GM10248 (cell line): ENCODE measurements around the gene NUDT22.

Experiments used
- CTCF ChIA-PET: fragments of 300-600 bp; sonication (Branson Sonifier 250); formaldehyde crosslinking; extraction: SDS; loops from one replicate; lab custom pipeline; 2021; ENCODE audit warnings: antibody characterized with exemption; lab: Yijun Ruan, JAX
- POLR2A ChIA-PET: fragments of 350-650 bp; sonication (Branson Sonifier 250); formaldehyde crosslinking; extraction: SDS; loops from one replicate; lab custom pipeline; 2020; ENCODE audit warnings: antibody characterized with exemption; lab: Yijun Ruan, JAX
- DNase-seq: peaks from one replicate; pipeline ENCODE4 v3.0.0; 2012; ENCODE audit errors: extremely low spot score
- TF ChIP-seq, protein P1 (sequence below): IDR thresholded peaks from 2 replicates; pipeline ENCODE4 v1.5.1; 2012; ENCODE audit warnings: mild to moderate bottlenecking, low read depth; ENCODE audit errors: extremely low read depth, missing control alignments, control extremely low read depth

The NUDT22 gene

DNA sequence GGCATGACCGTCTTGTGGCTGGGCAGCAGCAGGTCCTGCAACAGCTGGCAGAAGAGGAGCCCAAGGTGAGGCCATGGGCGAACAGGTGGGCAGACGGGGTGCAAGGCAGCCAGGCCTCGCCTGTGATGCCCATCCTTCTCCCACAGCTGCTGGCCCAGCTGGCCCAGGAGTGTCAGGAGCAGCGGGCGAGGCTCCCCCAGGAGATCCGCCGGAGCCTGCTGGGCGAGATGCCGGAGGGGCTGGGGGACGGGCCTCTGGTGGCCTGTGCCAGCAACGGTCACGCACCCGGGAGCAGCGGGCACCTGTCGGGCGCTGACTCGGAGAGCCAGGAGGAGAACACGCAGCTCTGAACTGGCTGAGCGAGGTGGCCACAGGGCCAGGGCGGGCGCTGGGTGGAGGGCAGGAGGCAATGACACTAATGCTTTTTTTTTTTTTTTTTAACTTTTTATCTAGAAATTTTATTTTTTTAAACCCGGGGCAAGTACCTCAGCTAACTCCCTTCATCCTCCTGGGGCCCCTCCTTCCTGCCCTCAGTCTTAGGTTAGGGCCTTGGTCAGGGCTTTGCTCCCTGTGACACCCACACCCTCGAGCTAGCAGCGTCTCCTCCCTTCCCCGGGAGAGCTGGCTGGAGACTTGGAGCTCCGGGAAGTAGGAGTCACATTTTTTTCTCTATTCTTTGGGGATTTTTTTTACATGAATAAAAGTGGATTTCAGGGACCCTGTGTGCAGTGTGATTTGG is 41.3 kb downstream of the NUDT22 start:
- DNase-seq: no peak

DNA sequence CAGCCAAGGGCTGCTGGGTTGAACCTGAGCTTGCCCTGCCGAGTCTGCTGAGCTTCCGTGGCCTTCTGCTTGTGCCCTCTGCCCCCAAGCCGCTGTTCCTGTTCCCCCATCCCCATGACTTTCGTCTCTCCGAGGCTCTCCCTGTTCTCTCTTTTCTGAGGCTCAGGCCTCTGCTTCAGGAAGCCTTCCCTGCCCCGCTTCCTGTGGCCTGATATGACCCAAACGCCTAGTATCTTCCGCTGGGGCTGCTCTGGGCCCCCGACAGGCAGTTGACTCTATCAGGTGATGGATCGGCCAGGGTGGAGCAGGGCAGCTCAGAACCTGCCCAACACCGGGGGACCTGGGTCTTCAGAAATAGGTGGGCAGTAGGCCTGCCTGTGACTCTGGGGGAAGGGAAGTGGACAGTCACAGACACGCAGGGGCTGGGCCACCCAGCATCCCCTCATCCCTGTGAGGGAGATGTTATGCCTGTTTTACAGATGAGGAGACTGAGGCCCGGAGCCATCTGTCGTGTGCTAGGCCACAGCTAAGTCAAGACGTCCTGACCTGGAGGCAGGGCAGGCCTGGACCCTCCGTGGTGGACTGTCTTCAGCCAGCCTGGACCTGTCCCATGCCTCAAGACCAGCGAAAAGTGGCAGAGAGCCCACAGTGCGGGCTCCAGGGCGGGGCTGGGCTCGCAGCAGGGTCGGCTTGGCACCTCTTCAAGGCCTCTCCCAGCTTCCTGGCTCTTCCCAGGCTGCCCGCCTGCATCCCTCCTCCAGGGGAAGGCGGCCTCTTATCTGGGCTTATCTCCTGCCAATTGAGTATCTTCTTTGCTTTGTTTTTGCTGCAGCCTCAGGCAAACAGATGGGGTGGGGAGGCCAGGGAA is 42.2 kb downstream of the NUDT22 start:
- ChIA-PET POLR2A (interaction anchor here (0.6 to 2.2 kb wide), 9 partner anchors 9 to 83 kb away, joined by 3 to 8 read pairs (median 5); partner anchors contain the start of genes BAD, FERMT3 and FKBP2), CTCF (interaction anchor here (0.7 to 15.3 kb wide), 9 partner anchors 13 to 64 kb away, joined by 3 to 164 read pairs (median 4); partner anchors contain the start of genes CATSPERZ, ESRRA, FERMT3 and PLCB3)
- DNase-seq: no peak
- TF ChIP-seq, protein P1, sequence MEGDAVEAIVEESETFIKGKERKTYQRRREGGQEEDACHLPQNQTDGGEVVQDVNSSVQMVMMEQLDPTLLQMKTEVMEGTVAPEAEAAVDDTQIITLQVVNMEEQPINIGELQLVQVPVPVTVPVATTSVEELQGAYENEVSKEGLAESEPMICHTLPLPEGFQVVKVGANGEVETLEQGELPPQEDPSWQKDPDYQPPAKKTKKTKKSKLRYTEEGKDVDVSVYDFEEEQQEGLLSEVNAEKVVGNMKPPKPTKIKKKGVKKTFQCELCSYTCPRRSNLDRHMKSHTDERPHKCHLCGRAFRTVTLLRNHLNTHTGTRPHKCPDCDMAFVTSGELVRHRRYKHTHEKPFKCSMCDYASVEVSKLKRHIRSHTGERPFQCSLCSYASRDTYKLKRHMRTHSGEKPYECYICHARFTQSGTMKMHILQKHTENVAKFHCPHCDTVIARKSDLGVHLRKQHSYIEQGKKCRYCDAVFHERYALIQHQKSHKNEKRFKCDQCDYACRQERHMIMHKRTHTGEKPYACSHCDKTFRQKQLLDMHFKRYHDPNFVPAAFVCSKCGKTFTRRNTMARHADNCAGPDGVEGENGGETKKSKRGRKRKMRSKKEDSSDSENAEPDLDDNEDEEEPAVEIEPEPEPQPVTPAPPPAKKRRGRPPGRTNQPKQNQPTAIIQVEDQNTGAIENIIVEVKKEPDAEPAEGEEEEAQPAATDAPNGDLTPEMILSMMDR: no peak

More for the DNA sequence above, 41.3 kb downstream of the NUDT22 start:
- TF ChIP-seq, protein P1: no peak
- ChIA-PET CTCF (interaction anchor here (1.2 to 15.3 kb wide), 5 partner anchors 17 to 62 kb away, joined by 3 to 164 read pairs (median 23); partner anchors contain the start of genes CATSPERZ, ESRRA, FERMT3 and PLCB3), POLR2A (interaction anchor here (0.6 to 1.0 kb wide), 4 partner anchors 11 to 520 kb away, joined by 3 to 6 read pairs (median 5); no protein-coding TSS in a partner anchor)

DNA sequence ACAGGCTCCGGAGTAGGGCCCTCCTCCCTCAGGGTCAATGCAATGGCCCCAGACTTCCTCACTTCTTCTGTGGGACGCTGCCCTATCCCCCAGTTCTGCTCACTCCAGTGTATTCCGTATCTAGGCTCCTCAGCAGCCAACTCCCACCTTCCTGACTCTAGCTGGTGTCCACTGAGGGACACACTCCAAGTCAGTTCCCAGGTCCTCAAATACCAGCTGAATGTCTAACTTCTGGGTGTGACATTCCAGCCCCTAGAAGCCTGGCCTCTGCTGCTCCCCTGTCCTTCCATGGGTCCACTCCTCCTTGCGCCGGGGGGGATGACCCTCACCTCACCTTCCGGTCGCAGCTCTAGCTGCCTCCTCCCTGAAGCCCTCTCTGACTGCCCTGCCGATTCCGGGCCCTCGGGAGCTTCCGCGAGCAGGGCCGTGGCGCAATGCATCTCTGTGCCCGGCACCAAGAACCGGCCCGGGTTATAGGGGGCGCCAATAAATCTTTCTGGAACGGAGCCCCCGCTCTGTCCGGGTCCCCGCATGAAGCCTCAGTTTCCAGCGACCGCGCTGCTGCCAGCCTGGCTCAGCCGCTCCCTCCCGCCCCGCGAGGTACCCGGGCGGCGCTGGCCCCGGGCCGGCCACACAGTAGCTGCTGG is 42.9 kb downstream of the NUDT22 start:
- peak; percentile 52 for DNase-seq
- CTCF ChIA-PET: interaction anchor here (0.7 to 15.3 kb wide), 8 partner anchors 13 to 64 kb away, joined by 3 to 164 read pairs (median 4); partner anchors contain the start of genes CATSPERZ, ESRRA, FERMT3 and NUDT22
- POLR2A ChIA-PET: interaction anchor here (0.8 to 2.2 kb wide), 6 partner anchors 10 to 63 kb away, joined by 4 to 8 read pairs (median 6); partner anchors contain the start of genes BAD, FERMT3 and FKBP2
- TF ChIP-seq, protein P1: no peak

GRCh38 chr11:64269540-64270220 is 43.6 kb downstream of the NUDT22 start:
- CTCF ChIA-PET: interaction anchor here (0.6 to 15.3 kb wide), 6 partner anchors 19 to 65 kb away, joined by 3 to 164 read pairs (median 14); partner anchors contain the start of genes CATSPERZ, ESRRA, FERMT3 and NUDT22
- TF ChIP-seq, protein P1: no peak
- DNase-seq: peak; percentile 91
- POLR2A ChIA-PET: interaction anchor here (0.9 to 2.2 kb wide), 6 partner anchors 15 to 63 kb away, joined by 4 to 8 read pairs (median 6); partner anchors contain the start of genes BAD, FERMT3, FKBP2 and PRDX5

DNA sequence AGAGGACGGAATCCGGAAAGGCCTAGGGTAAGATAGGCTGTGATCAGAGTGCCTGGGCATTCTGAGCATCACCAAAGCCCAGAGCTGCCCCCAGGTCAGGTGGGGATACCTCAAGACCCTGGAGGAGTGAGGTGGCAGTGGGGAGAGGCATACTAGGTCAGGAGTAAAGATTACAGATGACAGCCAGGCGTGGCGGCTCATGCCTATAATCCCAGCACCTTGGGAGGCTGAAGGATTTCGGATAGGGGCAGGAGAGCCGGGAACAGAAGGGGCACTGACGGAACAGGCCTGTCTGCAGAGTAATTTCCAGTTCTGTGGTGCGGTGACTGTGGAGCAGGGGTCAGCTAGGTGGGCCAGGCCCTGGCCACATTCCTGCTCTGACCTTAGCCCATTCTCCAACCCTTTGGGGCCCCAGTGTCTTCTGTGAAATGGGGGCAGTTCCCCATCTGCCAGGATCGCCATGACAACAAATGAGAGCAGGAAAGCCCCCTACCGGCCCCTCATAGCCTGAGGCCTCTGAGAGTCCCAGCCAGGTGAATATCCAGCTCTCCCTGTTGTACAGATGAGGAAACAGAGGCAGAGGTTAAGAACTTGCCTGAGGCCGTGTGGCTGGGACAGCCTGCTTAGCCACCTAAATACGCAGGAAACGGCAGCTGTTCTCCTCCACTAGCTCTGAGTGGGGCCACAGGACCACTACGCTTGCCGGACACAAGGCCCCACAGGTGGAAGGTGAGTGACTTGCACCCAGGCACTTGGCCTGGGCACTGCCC is 49.1 kb downstream of the NUDT22 start:
- CTCF ChIA-PET: interaction anchor here (0.9 to 15.3 kb wide), 3 partner anchors 25 to 57 kb away, joined by 3 to 164 read pairs (median 3); partner anchors contain the start of genes CATSPERZ, ESRRA and PLCB3
- no peak for DNase-seq
- POLR2A ChIA-PET: no interaction called here
- TF ChIP-seq, protein P1: no peak
